ENCODE results near the gene HS6ST3.

The HS6ST3 gene

GRCh38 chr13:96540670-96541069 is 450.8 kb downstream of the HS6ST3 start:
- no peak for DNase-seq (ENCODE audit: low spot score)

- DNase-seq (ENCODE audit: low spot score), result no peak
Measured at GRCh38 chr13:96542986-96543385, 453.1 kb downstream of the HS6ST3 start.

- DNase-seq (ENCODE audit: low spot score), result no peak
Measured at GRCh38 chr13:96544957-96545356, 455.1 kb downstream of the HS6ST3 start.

- DNase-seq (ENCODE audit: low spot score), result no peak
Measured at GRCh38 chr13:96546463-96546862, 456.6 kb downstream of the HS6ST3 start.

GRCh38 chr13:96551546-96551945 is 461.6 kb downstream of the HS6ST3 start:
- no peak for DNase-seq (ENCODE audit: low spot score)

- DNase-seq (ENCODE audit: low spot score), result no peak
Measured at GRCh38 chr13:96552559-96552958, 462.7 kb downstream of the HS6ST3 start.

GRCh38 chr13:96553796-96554195 is 463.9 kb downstream of the HS6ST3 start:
- DNase-seq (ENCODE audit: low spot score), result no peak

GRCh38 chr13:96573563-96573962 is 483.7 kb downstream of the HS6ST3 start:
- DNase-seq (ENCODE audit: low spot score), result no peak

- no peak for DNase-seq (ENCODE audit: low spot score)
Measured at GRCh38 chr13:96575423-96576320, 485.8 kb downstream of the HS6ST3 start.

- DNase-seq (ENCODE audit: low spot score), result no peak
Measured at GRCh38 chr13:96581741-96582140, 491.8 kb downstream of the HS6ST3 start.

GRCh38 chr13:96615252-96615651 is 525.3 kb downstream of the HS6ST3 start:
- no peak for DNase-seq (ENCODE audit: low spot score)

- no peak for DNase-seq (ENCODE audit: low spot score)
Measured at GRCh38 chr13:96617528-96617927, 527.6 kb downstream of the HS6ST3 start.

- DNase-seq (ENCODE audit: low spot score), result no peak
Measured at GRCh38 chr13:96621634-96622183, 531.8 kb downstream of the HS6ST3 start.

GRCh38 chr13:96629331-96629730 is 539.4 kb downstream of the HS6ST3 start:
- no peak for DNase-seq (ENCODE audit: low spot score)

- DNase-seq (ENCODE audit: low spot score), result no peak
Measured at GRCh38 chr13:96632536-96633320, 542.8 kb downstream of the HS6ST3 start.

- DNase-seq (ENCODE audit: low spot score), result no peak
Measured at GRCh38 chr13:96636001-96636709, 546.2 kb downstream of the HS6ST3 start.

GRCh38 chr13:96637039-96637438 is 547.1 kb downstream of the HS6ST3 start:
- no peak for DNase-seq (ENCODE audit: low spot score)

- no peak for DNase-seq (ENCODE audit: low spot score)
Measured at GRCh38 chr13:96646101-96646500, 556.2 kb downstream of the HS6ST3 start.

GRCh38 chr13:96646515-96647211 is 556.8 kb downstream of the HS6ST3 start:
- no peak for DNase-seq (ENCODE audit: low spot score)

GRCh38 chr13:96650301-96650886 is 560.5 kb downstream of the HS6ST3 start:
- DNase-seq (ENCODE audit: low spot score), result no peak

GRCh38 chr13:96651598-96651997 is 561.7 kb downstream of the HS6ST3 start:
- DNase-seq (ENCODE audit: low spot score), result no peak
